ENCODE measurements around the gene CARS2. TPM values are rescaled to one million over a fixed set of nuclear protein-coding genes. Genes with fewer than 3 reads are reported as not detected.
"Not testable (repeated sequence)": the region's sequence is repeated elsewhere in the genome, so short reads cannot be mapped to it uniquely, and the experiment has no call there.

The CARS2 gene
- total and polyA plus RNA-seq, 2 donors (not counting 3 experiments of a cell fraction or from before 2014, with no cell fraction given) = 42.0 to 51.2 TPM

GRCh38 chr13:110633776-110634175 is 72.1 kb downstream of the CARS2 start:
- H3K9me1 ChIP-seq (replicated peaks; ENCODE audit: control insufficient read depth, extremely low read depth, insufficient read depth, low read length) = no peaks in the 10 kb centered on the region
- DNase-seq (ENCODE audit: low read depth, low spot score) (no peak), FAIRE-seq (peak; percentile 24)
- no peaks in the 10 kb centered on the region for H3K4me1 ChIP-seq (ENCODE audit: control insufficient read depth, extremely low read depth, insufficient read depth, low read length)
- TF ChIP-seq POLR2AphosphoS5 (IDR thresholded peaks at IDR 0.05; ENCODE audit: insufficient read depth, low read depth, low read length) = no peak
- no peak for TF ChIP-seq JUN (IDR thresholded peaks at IDR 0.05; ENCODE audit: borderline replicate concordance, insufficient read depth, insufficient read length, low read depth)
- no peak for TF ChIP-seq EZH2 (IDR thresholded peaks at IDR 0.05; ENCODE audit: borderline replicate concordance, low read depth, low read length, severe bottlenecking)
- TF ChIP-seq MAX (IDR thresholded peaks at IDR 0.05; ENCODE audit: insufficient read depth, insufficient read length) = no peak
- TF ChIP-seq GATA2 (IDR thresholded peaks at IDR 0.05; ENCODE audit: insufficient read depth, insufficient read length, low read depth, low read length) = no peak
- TF ChIP-seq MYC (IDR thresholded peaks at IDR 0.05; ENCODE audit: low read depth, low read length) = no peak
- TF ChIP-seq FOS (IDR thresholded peaks at IDR 0.05; ENCODE audit: borderline replicate concordance, insufficient read depth, low read length) = no peak
- no peak for TF ChIP-seq CTCF (IDR thresholded peaks at IDR 0.05; ENCODE audit: extremely low read depth in 1 of 2, insufficient read depth in 1 of 2, low read depth in 1 of 2, low read length in 2 of 2)
- no peak for TF ChIP-seq POLR2A (IDR thresholded peaks at IDR 0.05; ENCODE audit: low read depth, low read length)
- H3K27me3 ChIP-seq (ENCODE audit: control insufficient read depth in 2 of 2, insufficient read depth in 2 of 2, low read length in 2 of 2) = no peaks in the 10 kb centered on the region
- H3K79me2 ChIP-seq (ENCODE audit: control insufficient read depth, insufficient read depth, low read length) = peaks cover 28% of the 10 kb centered on the region
- H2AFZ ChIP-seq (ENCODE audit: low read depth, low read length) = no peak overlapping the region
- ChIA-PET POLR2A (no interaction called here), CTCF (no interaction called here)
- no peak overlapping the region for H3K9ac ChIP-seq (replicated peaks; ENCODE audit: extremely low read depth, insufficient read depth, low read length)
- H4K20me1 ChIP-seq (replicated peaks; ENCODE audit: control insufficient read depth, extremely low read depth, insufficient read depth, low read length) = no peaks in the 10 kb centered on the region
- dilution Hi-C loops (cut with MboI; ENCODE audit: extremely low pct_ligation_motif_present, low sequenced_read_pairs) = no loop called here
- peaks cover 17 to 44% of the 10 kb centered on the region in 2 experiments for H3K36me3 ChIP-seq (ENCODE audit: control insufficient read depth in 2 of 2, extremely low read depth in 1 of 2, insufficient read depth in 2 of 2, low read length in 2 of 2)
- intact Hi-C loops (cut with micrococcal nuclease) = no loop called here
- no peak overlapping the region for H3K27ac ChIP-seq (ENCODE audit: insufficient read depth, low read depth, low read length)
- H3K4me2 ChIP-seq (ENCODE audit: insufficient read depth, low read length) = no peak overlapping the region
- no peaks in the 10 kb centered on the region for H3K9me3 ChIP-seq (replicated peaks; ENCODE audit: control insufficient read depth, insufficient read depth, low read length)
- BruUV-seq (replicated peaks) = no TSS peak
- H3K4me3 ChIP-seq (replicated peaks in 1 of 3; ENCODE audit: insufficient read depth in 1 of 3, low read depth in 1 of 3, low read length in 3 of 3) = no peak overlapping the region

GRCh38 chr13:110632255-110632654 is 73.7 kb downstream of the CARS2 start:
- FAIRE-seq; POLR2A ChIA-PET; H3K4me1 ChIP-seq (ENCODE audit: control insufficient read depth, extremely low read depth, insufficient read depth, low read length); DNase-seq (ENCODE audit: low read depth, low spot score); H3K4me3 ChIP-seq (replicated peaks in 1 of 3; ENCODE audit: insufficient read depth in 1 of 3, low read depth in 1 of 3, low read length in 3 of 3); H3K4me2 ChIP-seq (ENCODE audit: insufficient read depth, low read length); H3K9me1 ChIP-seq (replicated peaks; ENCODE audit: control insufficient read depth, extremely low read depth, insufficient read depth, low read length); dilution Hi-C loops (cut with MboI; ENCODE audit: extremely low pct_ligation_motif_present, low sequenced_read_pairs); H3K27ac ChIP-seq (ENCODE audit: insufficient read depth, low read depth, low read length); H4K20me1 ChIP-seq (replicated peaks; ENCODE audit: control insufficient read depth, extremely low read depth, insufficient read depth, low read length); H3K9me3 ChIP-seq (replicated peaks; ENCODE audit: control insufficient read depth, insufficient read depth, low read length); H3K9ac ChIP-seq (replicated peaks; ENCODE audit: extremely low read depth, insufficient read depth, low read length); H2AFZ ChIP-seq (ENCODE audit: low read depth, low read length); H3K27me3 ChIP-seq (ENCODE audit: control insufficient read depth in 2 of 2, insufficient read depth in 2 of 2, low read length in 2 of 2); BruUV-seq (replicated peaks); intact Hi-C loops (cut with micrococcal nuclease): not testable (repeated sequence)
- H3K36me3 ChIP-seq (ENCODE audit: control insufficient read depth in 2 of 2, extremely low read depth in 1 of 2, insufficient read depth in 2 of 2, low read length in 2 of 2) = peaks cover 15 to 49% of the 10 kb centered on the region in 2 experiments
- CTCF ChIA-PET = interaction anchor here (1.4 kb wide), 1 partner anchor 16 kb away, joined by 3 read pairs; no protein-coding TSS in a partner anchor
- peaks cover 37% of the 10 kb centered on the region for H3K79me2 ChIP-seq (ENCODE audit: control insufficient read depth, insufficient read depth, low read length)
